ENCODE results near the gene LIPE.
"Not testable (repeated sequence)": the region's sequence is repeated elsewhere in the genome, so short reads cannot be mapped to it uniquely, and the experiment has no call there.

Gene LIPE

GRCh38 chr19:42466521-42467182, 39.5 kb upstream of the LIPE start:
- no peaks in the 10 kb centered on the region for H3K79me2 ChIP-seq (ENCODE audit: insufficient read depth, low read length)
- no peaks in the 10 kb centered on the region for H3K9me3 ChIP-seq (ENCODE audit: insufficient read depth, low read length, severe bottlenecking)
- H3K27ac ChIP-seq (ENCODE audit: low read length), result no peak overlapping the region
- no peak overlapping the region for H3K4me3 ChIP-seq (ENCODE audit: low read depth in 1 of 2, low read length in 2 of 2)
- no peak for DNase-seq
- no peak overlapping the region for H3K9ac ChIP-seq (ENCODE audit: low read depth, low read length)
- H3K4me2 ChIP-seq (ENCODE audit: insufficient read depth, low read length), result no peak overlapping the region
- H3K27me3 ChIP-seq (ENCODE audit: insufficient read depth, low read length, poor library complexity), result no peaks in the 10 kb centered on the region
- H3K4me1 ChIP-seq (ENCODE audit: insufficient read depth, low read length), result no peaks in the 10 kb centered on the region
- no peak for ATAC-seq (ENCODE audit: insufficient read depth, low read depth)
- H4K20me1 ChIP-seq (ENCODE audit: insufficient read depth, low read length), result no peaks in the 10 kb centered on the region
- H3K36me3 ChIP-seq (ENCODE audit: insufficient read depth, low read length), result no peaks in the 10 kb centered on the region
- H2AFZ ChIP-seq (ENCODE audit: low read depth, low read length), result no peak overlapping the region
- TF ChIP-seq EZH2 (IDR thresholded peaks at IDR 0.05; ENCODE audit: borderline replicate concordance, low read depth, low read length, severe bottlenecking) (no peak), CTCF (IDR thresholded peaks at IDR 0.05; ENCODE audit: borderline replicate concordance, extremely low read depth, low read length, poor library complexity, severe bottlenecking) (no peak)

- H3K4me1 ChIP-seq (ENCODE audit: insufficient read depth, low read length), result no peaks in the 10 kb centered on the region
- H2AFZ ChIP-seq (ENCODE audit: low read depth, low read length), result no peak overlapping the region
- no peak for TF ChIP-seq EZH2 (IDR thresholded peaks at IDR 0.05; ENCODE audit: borderline replicate concordance, low read depth, low read length, severe bottlenecking)
- no peak for TF ChIP-seq CTCF (IDR thresholded peaks at IDR 0.05; ENCODE audit: borderline replicate concordance, extremely low read depth, low read length, poor library complexity, severe bottlenecking)
- no peak overlapping the region for H3K4me2 ChIP-seq (ENCODE audit: insufficient read depth, low read length)
- H3K36me3 ChIP-seq (ENCODE audit: insufficient read depth, low read length), result no peaks in the 10 kb centered on the region
- H3K9me3 ChIP-seq (ENCODE audit: insufficient read depth, low read length, severe bottlenecking), result no peaks in the 10 kb centered on the region
- H3K9ac ChIP-seq (ENCODE audit: low read depth, low read length), result no peak overlapping the region
- H3K4me3 ChIP-seq (ENCODE audit: low read depth in 1 of 2, low read length in 2 of 2), result no peak overlapping the region
- no peak overlapping the region for H3K27ac ChIP-seq (ENCODE audit: low read length)
- H3K27me3 ChIP-seq (ENCODE audit: insufficient read depth, low read length, poor library complexity), result no peaks in the 10 kb centered on the region
- H3K79me2 ChIP-seq (ENCODE audit: insufficient read depth, low read length), result no peaks in the 10 kb centered on the region
- DNase-seq, result no peak
- no peak for ATAC-seq (ENCODE audit: insufficient read depth, low read depth)
- no peaks in the 10 kb centered on the region for H4K20me1 ChIP-seq (ENCODE audit: insufficient read depth, low read length)
Observed at GRCh38 chr19:42465827-42466280, 38.7 kb upstream of the LIPE start.

- no peak for ATAC-seq (ENCODE audit: insufficient read depth, low read depth)
- Histone ChIP-seq H3K9me3 (ENCODE audit: insufficient read depth, low read length, severe bottlenecking) (no peaks in the 10 kb centered on the region), H3K27me3 (ENCODE audit: insufficient read depth, low read length, poor library complexity) (no peaks in the 10 kb centered on the region), H3K27ac (ENCODE audit: low read length) (no peak overlapping the region), H3K79me2 (ENCODE audit: insufficient read depth, low read length) (no peaks in the 10 kb centered on the region), H3K4me2 (ENCODE audit: insufficient read depth, low read length) (no peak overlapping the region), H4K20me1 (ENCODE audit: insufficient read depth, low read length) (no peaks in the 10 kb centered on the region), H3K4me1 (ENCODE audit: insufficient read depth, low read length) (no peaks in the 10 kb centered on the region), H3K4me3 (ENCODE audit: low read depth in 1 of 2, low read length in 2 of 2) (no peak overlapping the region), H3K36me3 (ENCODE audit: insufficient read depth, low read length) (no peaks in the 10 kb centered on the region), H3K9ac (ENCODE audit: low read depth, low read length) (no peak overlapping the region), H2AFZ (ENCODE audit: low read depth, low read length) (no peak overlapping the region)
- no peak for DNase-seq
- TF ChIP-seq CTCF (IDR thresholded peaks at IDR 0.05; ENCODE audit: borderline replicate concordance, extremely low read depth, low read length, poor library complexity, severe bottlenecking) (no peak), EZH2 (IDR thresholded peaks at IDR 0.05; ENCODE audit: borderline replicate concordance, low read depth, low read length, severe bottlenecking) (no peak)
Observed at GRCh38 chr19:42461700-42462324, 34.6 kb upstream of the LIPE start.

GRCh38 chr19:42461231-42461630, 34.0 kb upstream of the LIPE start:
- not testable (repeated sequence) for H3K36me3 ChIP-seq (ENCODE audit: insufficient read depth, low read length); ATAC-seq (ENCODE audit: insufficient read depth, low read depth); H3K4me3 ChIP-seq (ENCODE audit: low read depth in 1 of 2, low read length in 2 of 2); H3K9me3 ChIP-seq (ENCODE audit: insufficient read depth, low read length, severe bottlenecking); H3K27ac ChIP-seq (ENCODE audit: low read length); H4K20me1 ChIP-seq (ENCODE audit: insufficient read depth, low read length); H3K4me2 ChIP-seq (ENCODE audit: insufficient read depth, low read length); H3K79me2 ChIP-seq (ENCODE audit: insufficient read depth, low read length); DNase-seq; H3K9ac ChIP-seq (ENCODE audit: low read depth, low read length); H3K4me1 ChIP-seq (ENCODE audit: insufficient read depth, low read length); H2AFZ ChIP-seq (ENCODE audit: low read depth, low read length); H3K27me3 ChIP-seq (ENCODE audit: insufficient read depth, low read length, poor library complexity)

Data from DND-41 (cell line).